H1 (cell line): ENCODE results near the gene WDR31. TPM values are rescaled to one million over a fixed set of nuclear protein-coding genes. Genes with fewer than 3 reads are reported as not detected.

Source experiments
- CTCF ChIA-PET: fragments of 300-600 bp; sonication (Branson Sonifier 250); formaldehyde crosslinking; loops from one replicate; lab custom pipeline; 2021; ENCODE audit not compliant: partially characterized antibody; lab: Charles Lee
- POLR2A ChIA-PET: fragments of 300-600 bp; sonication (Branson Sonifier 250); formaldehyde crosslinking; loops from one replicate; lab custom pipeline; 2021; ENCODE audit warnings: inconsistent platforms; ENCODE audit not compliant: partially characterized antibody; lab: Charles Lee
- DNase-seq, 2 experiments: peaks; one replicate each; pipeline versions ENCODE4 v3.0.0 to v3.0.0-alpha.2; 2010 to 2022; ENCODE audit warnings: low spot score in 2 of 2, low read depth in 1 of 2, mixed read lengths in 1 of 2
- FAIRE-seq: peaks from 2 replicates; lab custom pipeline; 2011; peaks lifted over from hg19 to GRCh38; lab: Jason Lieb, UNC
- H2AFZ ChIP-seq: 2 replicates; pipeline ENCODE4 v1.8.1; 2012; ENCODE audit warnings: low read length, inconsistent platforms
- H2AK5ac ChIP-seq: 2 replicates; pipeline ENCODE4 v1.6.1; 2013; ENCODE audit warnings: low read depth, low read length
- H2BK120ac ChIP-seq: replicated peaks from 2 replicates; pipeline ENCODE3; 2013; ENCODE audit warnings: low read depth, low read length, inconsistent platforms
- H2BK12ac ChIP-seq: 2 replicates; pipeline ENCODE4 v1.6.1; 2013; ENCODE audit warnings: low read depth, low read length
- H2BK15ac ChIP-seq: 2 replicates; pipeline ENCODE4 v1.6.1; 2013; ENCODE audit warnings: low read length
- H2BK20ac ChIP-seq: 2 replicates; pipeline ENCODE4 v1.6.1; 2013; ENCODE audit warnings: low read length
- H2BK5ac ChIP-seq: 2 replicates; pipeline ENCODE4 v1.6.1; 2013; ENCODE audit warnings: low read depth, low read length
- H3K14ac ChIP-seq: 2 replicates; pipeline ENCODE4 v1.6.1; 2013; ENCODE audit warnings: inconsistent platforms; ENCODE audit not compliant: insufficient read length
- H3K18ac ChIP-seq: 2 replicates; pipeline ENCODE4 v1.6.1; 2013; ENCODE audit warnings: low read length; ENCODE audit errors: extremely low read depth
- H3K23ac ChIP-seq: 2 replicates; pipeline ENCODE4 v1.6.1; 2013; ENCODE audit warnings: inconsistent platforms; ENCODE audit not compliant: insufficient read length
- H3K23me2 ChIP-seq: 2 replicates; pipeline ENCODE4 v1.6.1; 2013; ENCODE audit warnings: low read depth, low read length
- H3K27ac ChIP-seq: 2 replicates; pipeline ENCODE4 v1.6.1; 2011; ENCODE audit warnings: low read depth, low read length, inconsistent platforms
- H3K27me3 ChIP-seq, 4 experiments: replicated peaks in 1 of 4; 1 replicate in 1 of 4; 2 replicates in 3 of 4; pipeline versions ENCODE4 v1.6.1 to v1.8.1; 2011 to 2013; ENCODE audit warnings: low read length in 3 of 4, mild to moderate bottlenecking in 3 of 4, inconsistent platforms in 2 of 4, mixed read lengths in 2 of 4, moderate library complexity in 1 of 4; ENCODE audit not compliant: control insufficient read depth in 3 of 4, insufficient read depth in 3 of 4; ENCODE audit errors: extremely low read depth in 1 of 4
- H3K36me3 ChIP-seq, 4 experiments: 2 replicates each; pipeline versions ENCODE4 v1.6.1 to v1.8.1; 2011 to 2013; ENCODE audit warnings: mild to moderate bottlenecking in 4 of 4, low read length in 3 of 4, moderate library complexity in 2 of 4, control low read depth in 1 of 4, inconsistent platforms in 1 of 4; ENCODE audit not compliant: insufficient read depth in 4 of 4, control insufficient read depth in 2 of 4
- H3K4ac ChIP-seq: replicated peaks from 2 replicates; pipeline ENCODE3; 2013; ENCODE audit warnings: low read length, low read depth, mixed read lengths, inconsistent platforms; ENCODE audit not compliant: insufficient read length
- H3K4me1 ChIP-seq, 4 experiments: replicated peaks in 1 of 4; 1 replicate in 1 of 4; 2 replicates in 3 of 4; pipeline versions ENCODE4 v1.6.1 to v1.8.1; 2011 to 2013; ENCODE audit warnings: low read length in 3 of 4, inconsistent platforms in 2 of 4, mixed read lengths in 1 of 4; ENCODE audit not compliant: insufficient read depth in 4 of 4, control insufficient read depth in 3 of 4
- H3K4me2 ChIP-seq, 2 experiments: 2 replicates each; pipeline versions ENCODE4 v1.6.1 to v1.8.1; 2011 to 2013; ENCODE audit warnings: low read depth in 2 of 2, low read length in 2 of 2, control low read depth in 1 of 2, inconsistent platforms in 1 of 2, mild to moderate bottlenecking in 1 of 2; ENCODE audit not compliant: insufficient read depth in 1 of 2
- H3K4me3 ChIP-seq, 4 experiments: fragments of 200-600, 300-600 bp in 1 of 4; sonication (generic), shearing (Covaris generic), sonication (Bioruptor Twin) in 1 of 4; 2 replicates each; pipeline versions ENCODE4 v1.5.1 to v1.8.1; 2011 to 2016; ENCODE audit warnings: low read length in 4 of 4, low read depth in 3 of 4, control low read depth in 2 of 4, inconsistent platforms in 2 of 4, mild to moderate bottlenecking in 2 of 4, mixed read lengths in 1 of 4, moderate library complexity in 1 of 4; ENCODE audit not compliant: insufficient read depth in 2 of 4; ENCODE audit errors: extremely low read depth in 1 of 4
- H3K56ac ChIP-seq: replicated peaks from 2 replicates; pipeline ENCODE3; 2013; ENCODE audit warnings: low read depth, mild to moderate bottlenecking, mixed read lengths, low read length, inconsistent platforms; ENCODE audit not compliant: insufficient read length
- H3K79me1 ChIP-seq: 2 replicates; pipeline ENCODE4 v1.6.1; 2013; ENCODE audit warnings: low read depth, low read length, control low read depth
- H3K79me2 ChIP-seq, 2 experiments: 2 replicates each; pipeline versions ENCODE4 v1.6.1 to v1.8.1; 2012 to 2013; ENCODE audit warnings: low read length in 2 of 2, mild to moderate bottlenecking in 2 of 2, inconsistent platforms in 1 of 2; ENCODE audit not compliant: insufficient read depth in 2 of 2, control insufficient read depth in 1 of 2
- H3K9ac ChIP-seq, 4 experiments: replicated peaks in 1 of 4; 1 replicate in 1 of 4; 2 replicates in 3 of 4; pipeline versions ENCODE4 v1.6.1 to v1.8.1; 2011 to 2013; ENCODE audit warnings: low read depth in 3 of 4, low read length in 3 of 4, control low read depth in 2 of 4, mild to moderate bottlenecking in 2 of 4, moderate library complexity in 2 of 4, inconsistent platforms in 1 of 4; ENCODE audit errors: extremely low read depth in 1 of 4
- H3K9me3 ChIP-seq, 2 experiments: 2 replicates each; pipeline versions ENCODE4 v1.6.1 to v1.8.1; 2012 to 2013; ENCODE audit warnings: mild to moderate bottlenecking in 2 of 2, moderate library complexity in 2 of 2, control low read depth in 1 of 2, inconsistent platforms in 1 of 2, low read depth in 1 of 2, low read length in 1 of 2, mixed read lengths in 1 of 2; ENCODE audit not compliant: insufficient read depth in 2 of 2
- H4K20me1 ChIP-seq, 2 experiments: replicated peaks in 1 of 2; 2 replicates each; pipeline versions ENCODE3 to v1.8.1; 2011 to 2013; ENCODE audit warnings: inconsistent platforms in 2 of 2, low read length in 2 of 2, mild to moderate bottlenecking in 1 of 2; ENCODE audit not compliant: insufficient read depth in 2 of 2, control insufficient read depth in 1 of 2
- H4K5ac ChIP-seq: 2 replicates; pipeline ENCODE4 v1.6.1; 2013; ENCODE audit warnings: low read length, low read depth, mixed read lengths, inconsistent platforms; ENCODE audit not compliant: insufficient read length
- H4K8ac ChIP-seq: 2 replicates; pipeline ENCODE4 v1.8.0; 2013; ENCODE audit warnings: mild to moderate bottlenecking, moderate library complexity, low read length, inconsistent platforms; ENCODE audit not compliant: insufficient read depth; ENCODE audit errors: extremely low read depth
- H4K91ac ChIP-seq: replicated peaks from 2 replicates; pipeline ENCODE3; 2013; ENCODE audit warnings: low read length, mixed read lengths, inconsistent platforms; ENCODE audit not compliant: insufficient read length
- EGR1 ChIP-seq: IDR thresholded peaks from 2 replicates; pipeline ENCODE4 v1.6.1; 2011; ENCODE audit warnings: low read depth, low read length, borderline replicate concordance
- EP300 ChIP-seq, 2 experiments: IDR thresholded peaks; 1 replicate in 1 of 2; 2 replicates in 1 of 2; pipeline ENCODE4 v1.6.1; 2011 to 2012; ENCODE audit warnings: low read depth in 2 of 2, low read length in 2 of 2, mild to moderate bottlenecking in 2 of 2, borderline replicate concordance in 1 of 2, inconsistent platforms in 1 of 2, moderate library complexity in 1 of 2
- FOSL1 ChIP-seq: IDR thresholded peaks from 2 replicates; pipeline ENCODE4 v1.6.1; 2011; ENCODE audit warnings: mild to moderate bottlenecking, low read depth, low read length, moderate library complexity; ENCODE audit not compliant: insufficient read depth
- KDM4A ChIP-seq: IDR thresholded peaks from one replicate; pipeline ENCODE4 v1.7.1; 2012; ENCODE audit warnings: low read depth, mild to moderate bottlenecking, moderate library complexity, low read length, inconsistent platforms; ENCODE audit not compliant: severe bottlenecking
- KDM5A ChIP-seq: fragments of 200-600 bp; IDR thresholded peaks from 2 replicates; pipeline ENCODE4 v1.7.1; 2012; ENCODE audit warnings: mild to moderate bottlenecking, low read length, inconsistent platforms, mixed read lengths
- NRF1 ChIP-seq: IDR thresholded peaks from 2 replicates; pipeline ENCODE4 v1.6.1; 2011; ENCODE audit warnings: mild to moderate bottlenecking, low read depth, low read length, improper control_type of control experiment
- PHF8 ChIP-seq: fragments of 200-600 bp; sonication (generic); conservative IDR thresholded peaks from 2 replicates; pipeline ENCODE4 v1.7.1; 2012; ENCODE audit warnings: low read depth, mild to moderate bottlenecking, inconsistent platforms, low read length, moderate library complexity
- RAD21 ChIP-seq, 2 experiments: IDR thresholded peaks in 1 of 2; conservative IDR thresholded peaks in 1 of 2; 2 replicates each; pipeline ENCODE4 v1.6.1; 2011; ENCODE audit warnings: low read depth in 2 of 2, low read length in 2 of 2, improper control_type of control experiment in 1 of 2, inconsistent platforms in 1 of 2, mild to moderate bottlenecking in 1 of 2, moderate library complexity in 1 of 2
- RBBP5 ChIP-seq: IDR thresholded peaks from 2 replicates; pipeline ENCODE4 v1.7.1; 2012; ENCODE audit warnings: low read depth, mild to moderate bottlenecking, inconsistent platforms, low read length, moderate library complexity, borderline replicate concordance
- SIRT6 ChIP-seq: IDR thresholded peaks from one replicate; pipeline ENCODE4 v1.7.1; 2012; ENCODE audit warnings: low read length, inconsistent platforms
- SIX5 ChIP-seq: IDR thresholded peaks from 2 replicates; pipeline ENCODE4 v1.6.1; 2011; ENCODE audit warnings: mild to moderate bottlenecking, low read depth, low read length
- WGBS, 2 experiments: shearing (Covaris generic) in 1 of 2; methylation state at CpG; one replicate each; pipeline versions ENCODE4 v1.1.6 to v1.1.7; 2013 to 2015; ENCODE audit warnings: low lambda C conversion rate in 2 of 2, mixed read lengths in 2 of 2, inconsistent platforms in 1 of 2, low coverage in 1 of 2, missing lambda C conversion rate in 1 of 2; ENCODE audit not compliant: insufficient replicate concordance in 2 of 2, insufficient coverage in 1 of 2, insufficient read length in 1 of 2; ENCODE audit errors: extremely low coverage in 1 of 2, missing lambda C conversion rate in 1 of 2; 5-methylcytosine and 5-hydroxymethylcytosine counted together
- polyA plus RNA-seq, 7 experiments: library from polyadenylated mRNA; depleted of rRNA in 3 of 7; stranded (reverse) in 5 of 7; unstranded in 2 of 7; fragments of >200 nt in 5 of 7; fragments of 200-250 nt in 2 of 7; gene quantifications; 1 replicate in 5 of 7; 2 replicates in 1 of 7; 4 replicates in 1 of 7; pipeline versions ENCODE4 v1.2.1 to v1.2.3, GENCODE V29; 2011 to 2013; ENCODE audit warnings: missing spikeins in 2 of 7, mixed read lengths in 2 of 7
- total RNA-seq: library from RNA; stranded (reverse); fragmentation: NEBNext Ultra II Directional; extraction: Animal tissue kit (Norgen Biotek cat#: 25700); gene quantifications from 2 replicates; pipeline ENCODE4 v1.2.1, GENCODE V29; 2021

The WDR31 gene
- total and polyA plus RNA-seq, 2 of the 8 experiments (the other 6 are each of a cell fraction or from before 2014, with no cell fraction given): 0.27 to 0.28 TPM

- no peak for DNase-seq
- TF ChIP-seq PHF8: no peak
- no peak for TF ChIP-seq EGR1
- no peak for TF ChIP-seq KDM5A
- TF ChIP-seq SIX5: no peak
- TF ChIP-seq NRF1: no peak
- TF ChIP-seq KDM4A: no peak
- TF ChIP-seq FOSL1: no peak
- no peak for TF ChIP-seq RBBP5
- TF ChIP-seq EP300 (IDR thresholded peaks at IDR 0.05; ENCODE audit: borderline replicate concordance in 1 of 2, low read depth in 2 of 2, low read length in 2 of 2): no peak
- TF ChIP-seq SIRT6: no peak
- no peak for TF ChIP-seq RAD21 (IDR thresholded peaks at IDR 0.05 in 1 of 2, conservative IDR thresholded peaks at IDR 0.05 in 1 of 2; ENCODE audit: low read depth in 2 of 2, low read length in 2 of 2)
Measured at GRCh38 chr9:113298924-113299770, 40.9 kb downstream of the WDR31 start.

More at GRCh38 chr9:113298924-113299770, 40.9 kb downstream of the WDR31 start:
- no peak for FAIRE-seq
- no peak overlapping the region for H3K14ac ChIP-seq
- H3K23ac ChIP-seq: no peak overlapping the region
- H2BK12ac ChIP-seq: no peak overlapping the region
- 90% methylated on average over 15 of the region's 15 CpGs; no CpG with 5 or more reads in 1 of the 2 experiments for WGBS, 2 experiments
- H2AK5ac ChIP-seq: no peak overlapping the region
- H3K4me2 ChIP-seq: no peak overlapping the region
- no peak overlapping the region for H3K27ac ChIP-seq
- no peak overlapping the region for H3K4ac ChIP-seq
- peaks cover 0 to 1% of the 10 kb centered on the region in 2 experiments for H4K20me1 ChIP-seq
- no peak overlapping the region for H2BK5ac ChIP-seq
- no peak overlapping the region for H2AFZ ChIP-seq
- no peak overlapping the region for H3K9ac ChIP-seq
- peaks cover 0 to 2% (median 0%) of the 10 kb centered on the region in 4 experiments; a peak in 1 of 7 replicates for H3K27me3 ChIP-seq
- H3K4me1 ChIP-seq: 0 out of 7 replicates have a peak, but pooled peaks cover 0 to 4% (median 0%) of the 10 kb centered on the region in 4 experiments
- POLR2A ChIA-PET: interaction anchor here (0.6 to 2.1 kb wide), 3 partner anchors 9 to 51 kb away, joined by 3 to 6 read pairs (median 3); no protein-coding TSS in a partner anchor
- H3K79me2 ChIP-seq: no peaks in the 10 kb centered on the region
- peak overlapping the region; percentile 83; the same call in 1 of the 2 replicates for H4K8ac ChIP-seq
- no peak overlapping the region for H2BK15ac ChIP-seq
- no peak overlapping the region for H3K56ac ChIP-seq
- no peaks in the 10 kb centered on the region for H3K79me1 ChIP-seq
- no peak overlapping the region for H3K18ac ChIP-seq
- no peak overlapping the region for H4K5ac ChIP-seq
- CTCF ChIA-PET: interaction anchor here (0.6 to 3.1 kb wide), 6 partner anchors 11 to 359 kb away, joined by 3 to 16 read pairs (median 3); no protein-coding TSS in a partner anchor
- no peak overlapping the region for H2BK20ac ChIP-seq
- no peak overlapping the region for H2BK120ac ChIP-seq
- no peaks in the 10 kb centered on the region for H3K9me3 ChIP-seq
- H3K36me3 ChIP-seq: no peaks in the 10 kb centered on the region
- H4K91ac ChIP-seq: no peak overlapping the region
- H3K23me2 ChIP-seq: no peaks in the 10 kb centered on the region
- H3K4me3 ChIP-seq: no peak overlapping the region
